ENCODE data around the gene SLC10A7.

Gene SLC10A7

GRCh38 chr4:146490106-146490505 is 31.6 kb downstream of the SLC10A7 start:
- FAIRE-seq, result no peak

GRCh38 chr4:146488495-146489174 is 33.1 kb downstream of the SLC10A7 start:
- FAIRE-seq, result no peak

- FAIRE-seq, result no peak
Measured at GRCh38 chr4:146486565-146486964, 35.2 kb downstream of the SLC10A7 start.

GRCh38 chr4:146485968-146486367 is 35.8 kb downstream of the SLC10A7 start:
- no peak for FAIRE-seq

GRCh38 chr4:146482788-146483187 is 39.0 kb downstream of the SLC10A7 start:
- no peak for FAIRE-seq

GRCh38 chr4:146481246-146481645 is 40.5 kb downstream of the SLC10A7 start:
- no peak for FAIRE-seq

GRCh38 chr4:146478009-146478408 is 43.7 kb downstream of the SLC10A7 start:
- FAIRE-seq, result no peak

- no peak for FAIRE-seq
Measured at GRCh38 chr4:146477054-146477453, 44.7 kb downstream of the SLC10A7 start.

GRCh38 chr4:146472404-146472803 is 49.3 kb downstream of the SLC10A7 start:
- FAIRE-seq, result no peak

- FAIRE-seq, result no peak
Measured at GRCh38 chr4:146470604-146471003, 51.1 kb downstream of the SLC10A7 start.

GRCh38 chr4:146469022-146469421 is 52.7 kb downstream of the SLC10A7 start:
- FAIRE-seq, result no peak

GRCh38 chr4:146465628-146466027 is 56.1 kb downstream of the SLC10A7 start:
- no peak for FAIRE-seq

GRCh38 chr4:146462251-146462650 is 59.5 kb downstream of the SLC10A7 start:
- FAIRE-seq, result no peak

- FAIRE-seq, result no peak
Measured at GRCh38 chr4:146458594-146458993, 63.1 kb downstream of the SLC10A7 start.

- no peak for FAIRE-seq
Measured at GRCh38 chr4:146456681-146457080, 65.1 kb downstream of the SLC10A7 start.

GRCh38 chr4:146453181-146453807 is 68.4 kb downstream of the SLC10A7 start:
- no peak for FAIRE-seq

GRCh38 chr4:146450524-146450923 is 71.2 kb downstream of the SLC10A7 start:
- FAIRE-seq, result no peak

GRCh38 chr4:146446555-146446954 is 75.2 kb downstream of the SLC10A7 start:
- no peak for FAIRE-seq

GRCh38 chr4:146445198-146446150 is 76.3 kb downstream of the SLC10A7 start:
- no peak for FAIRE-seq

- FAIRE-seq, result no peak
Measured at GRCh38 chr4:146443525-146443924, 78.2 kb downstream of the SLC10A7 start.

- FAIRE-seq, result no peak
Measured at GRCh38 chr4:146442801-146443200, 78.9 kb downstream of the SLC10A7 start.

- no peak for FAIRE-seq
Measured at GRCh38 chr4:146439999-146440398, 81.7 kb downstream of the SLC10A7 start.

- FAIRE-seq, result no peak
Measured at GRCh38 chr4:146439437-146439836, 82.3 kb downstream of the SLC10A7 start.

GRCh38 chr4:146437778-146438177 is 84.0 kb downstream of the SLC10A7 start:
- no peak for FAIRE-seq
